HepG2 (cell line): ENCODE results near the gene AAR2. TPM values are rescaled to one million over a fixed set of nuclear protein-coding genes. Genes with fewer than 3 reads are reported as not detected.

Experiments
- AGO2 ChIP-seq: fragments of 200-400 bp; formaldehyde crosslinking; optimal IDR thresholded peaks from 2 replicates; pipeline ENCODE3; 2017; ENCODE audit warnings: mild to moderate bottlenecking, low read depth, low read length, moderate library complexity
- ARID2 ChIP-seq: sonication (generic); formaldehyde crosslinking; IDR thresholded peaks from 2 replicates; pipeline ENCODE4 v1.8.1; 2022; ENCODE audit warnings: mild to moderate bottlenecking, missing genetic modification reagents, borderline replicate concordance
- ASH2L ChIP-seq: fragments of 300-600, 200-600 bp; sonication (generic); IDR thresholded peaks from 2 replicates; pipeline ENCODE4 v1.7.0; 2017; ENCODE audit warnings: low read depth, mild to moderate bottlenecking, moderate library complexity, mixed read lengths, low read length; ENCODE audit not compliant: insufficient read length
- ATM ChIP-seq: fragments of 450-650 bp; IDR thresholded peaks from 2 replicates; pipeline ENCODE4 v1.7.1; 2017; ENCODE audit warnings: mild to moderate bottlenecking, borderline replicate concordance
- BCLAF1 ChIP-seq: fragments of 450-650 bp; IDR thresholded peaks from 2 replicates; pipeline ENCODE4 v1.6.1; 2017; ENCODE audit warnings: mild to moderate bottlenecking
- CC2D1A ChIP-seq: sonication (generic); formaldehyde crosslinking; IDR thresholded peaks from 2 replicates; pipeline ENCODE4 v1.8.1; 2023; ENCODE audit warnings: mild to moderate bottlenecking, missing genetic modification reagents
- CREB3 ChIP-seq: sonication (generic); formaldehyde crosslinking; IDR thresholded peaks from 2 replicates; pipeline ENCODE4 v1.5.0; 2020; ENCODE audit warnings: missing genetic modification reagents
- DNMT1 ChIP-seq: sonication (generic); formaldehyde crosslinking; IDR thresholded peaks from 2 replicates; pipeline ENCODE4 v1.5.1; 2020; ENCODE audit warnings: mild to moderate bottlenecking, missing genetic modification reagents
- GATAD1 ChIP-seq: IDR thresholded peaks from 2 replicates; pipeline ENCODE4 v1.6.1; 2016; ENCODE audit warnings: missing genetic modification reagents, missing compliant biosample characterization
- GZF1 ChIP-seq: sonication (generic); formaldehyde crosslinking; IDR thresholded peaks from 2 replicates; pipeline ENCODE4 v1.5.1; 2020; ENCODE audit warnings: mild to moderate bottlenecking, missing genetic modification reagents
- HDAC1 ChIP-seq: sonication (generic); formaldehyde crosslinking; IDR thresholded peaks from 2 replicates; pipeline ENCODE4 v1.5.1; 2020; ENCODE audit warnings: mild to moderate bottlenecking, missing genetic modification reagents
- IRF2 ChIP-seq: IDR thresholded peaks from 2 replicates; pipeline ENCODE4 v1.6.1; 2018; ENCODE audit warnings: missing genetic modification reagents, missing compliant biosample characterization
- MBD4 ChIP-seq: IDR thresholded peaks from 2 replicates; pipeline ENCODE4 v1.6.1; 2012; ENCODE audit warnings: low read length, inconsistent platforms, borderline replicate concordance
- NCOA5 ChIP-seq: sonication (generic); formaldehyde crosslinking; IDR thresholded peaks from 2 replicates; pipeline ENCODE4 v1.4.0; 2020; ENCODE audit warnings: missing genetic modification reagents
- NR0B2 ChIP-seq: sonication (generic); formaldehyde crosslinking; IDR thresholded peaks from 2 replicates; pipeline ENCODE4 v1.4.0; 2020; ENCODE audit warnings: mild to moderate bottlenecking, missing genetic modification reagents
- RARG ChIP-seq: sonication (generic); formaldehyde crosslinking; IDR thresholded peaks from 2 replicates; pipeline ENCODE4 v1.4.0; 2020; ENCODE audit warnings: low read depth, mild to moderate bottlenecking, missing genetic modification reagents
- SP4 ChIP-seq: sonication (generic); formaldehyde crosslinking; IDR thresholded peaks from 2 replicates; pipeline ENCODE4 v1.8.1; 2023; ENCODE audit warnings: mild to moderate bottlenecking, missing genetic modification reagents
- STAG1 ChIP-seq: sonication (generic); formaldehyde crosslinking; IDR thresholded peaks from 2 replicates; pipeline ENCODE4 v1.4.0; 2020; ENCODE audit warnings: missing genetic modification reagents
- TAF1 ChIP-seq: sonication (generic); formaldehyde crosslinking; IDR thresholded peaks from 2 replicates; pipeline ENCODE4 v1.4.0; 2020; ENCODE audit warnings: missing genetic modification reagents
- YY1 ChIP-seq: IDR thresholded peaks from 2 replicates; pipeline ENCODE4 v1.6.1; 2011; ENCODE audit warnings: low read length, low read depth, moderate library complexity, mild to moderate bottlenecking; ENCODE audit not compliant: insufficient read depth, insufficient replicate concordance
- ZFP91 ChIP-seq: sonication (generic); formaldehyde crosslinking; IDR thresholded peaks from 2 replicates; pipeline ENCODE4 v1.9.0; 2022; ENCODE audit warnings: missing genetic modification reagents, mild to moderate bottlenecking, borderline replicate concordance
- ZMYM3 ChIP-seq: sonication (generic); formaldehyde crosslinking; IDR thresholded peaks from 2 replicates; pipeline ENCODE4 v1.5.1; 2020; ENCODE audit warnings: mild to moderate bottlenecking, missing genetic modification reagents
- ZNF75D ChIP-seq: sonication (generic); formaldehyde crosslinking; IDR thresholded peaks from 2 replicates; pipeline ENCODE4 v1.8.1; 2023; ENCODE audit warnings: missing genetic modification reagents, mild to moderate bottlenecking, borderline replicate concordance
- ZNF768 ChIP-seq: sonication (generic); formaldehyde crosslinking; IDR thresholded peaks from 2 replicates; pipeline ENCODE4 v1.4.0; 2020; ENCODE audit warnings: missing genetic modification reagents
- ZNF775 ChIP-seq: sonication (generic); formaldehyde crosslinking; IDR thresholded peaks from 2 replicates; pipeline ENCODE4 v1.4.0; 2020; ENCODE audit warnings: missing genetic modification reagents, mild to moderate bottlenecking, moderate library complexity, borderline replicate concordance
- ZNF788 ChIP-seq: sonication (generic); formaldehyde crosslinking; IDR thresholded peaks from 2 replicates; pipeline ENCODE4 v1.5.0; 2020; ENCODE audit warnings: mild to moderate bottlenecking, missing genetic modification reagents, borderline replicate concordance
- polyA plus RNA-seq, 8 experiments: library from polyadenylated mRNA; depleted of rRNA in 3 of 8; stranded (reverse) in 7 of 8; unstranded in 1 of 8; fragments of >200 nt; fragmentation: Illumina TruSeq in 4 of 8; extraction: Trizol in 4 of 8; gene quantifications; 2 replicates each; pipeline versions ENCODE4 v1.2.1 to v1.2.3, GENCODE V29; 2011 to 2016; ENCODE audit warnings: low read depth in 4 of 8, missing spikeins in 1 of 8, mixed read lengths in 1 of 8; ENCODE audit not compliant: insufficient read depth in 1 of 8
- total RNA-seq, 5 experiments: library from RNA; depleted of rRNA; stranded (reverse); fragments of >200 nt; fragmentation: Illumina TruSeq; extraction: Trizol; gene quantifications; 2 replicates each; pipeline ENCODE4 v1.2.3, GENCODE V29; 2016; ENCODE audit warnings: low read depth in 1 of 5

The AAR2 gene
- total and polyA plus RNA-seq, 2 of the 13 experiments (the other 11 are each of a cell fraction or from before 2014, with no cell fraction given), result 45.2 to 46.2 TPM

- TF ChIP-seq RARG (no peak), NR0B2 (CRISPR knock-in tag) (no peak), MBD4 (no peak), ASH2L (no peak), IRF2 (0 out of 2 replicates have a peak, but pooled peaks have one; percentile 21), ZNF775 (CRISPR knock-in tag) (no peak), ZFP91 (0 out of 2 replicates have a peak, but pooled peaks have one; percentile 21), ZNF75D (CRISPR knock-in tag) (no peak), NCOA5 (CRISPR knock-in tag) (no peak), HDAC1 (no peak), BCLAF1 (no peak), DNMT1 (no peak), ZNF788 (CRISPR knock-in tag) (no peak), ATM (no peak), GATAD1 (CRISPR knock-in tag) (no peak), STAG1 (peak; percentile 58), AGO2 (no peak), CC2D1A (CRISPR knock-in tag) (no peak), ZNF768 (CRISPR knock-in tag) (peak; percentile 94), YY1 (no peak), CREB3 (no peak), ZMYM3 (CRISPR knock-in tag) (peak; percentile 55; the same call in 1 of the 2 replicates), GZF1 (no peak), SP4 (CRISPR knock-in tag) (no peak), ARID2 (no peak), TAF1 (CRISPR knock-in tag) (0 out of 2 replicates have a peak, but pooled peaks have one; percentile 8)
Observed at GRCh38 chr20:36273414-36274180, 37.3 kb downstream of the AAR2 start (continued).
